ENCODE measurements around the gene RIPOR3.

The RIPOR3 gene, protein sequence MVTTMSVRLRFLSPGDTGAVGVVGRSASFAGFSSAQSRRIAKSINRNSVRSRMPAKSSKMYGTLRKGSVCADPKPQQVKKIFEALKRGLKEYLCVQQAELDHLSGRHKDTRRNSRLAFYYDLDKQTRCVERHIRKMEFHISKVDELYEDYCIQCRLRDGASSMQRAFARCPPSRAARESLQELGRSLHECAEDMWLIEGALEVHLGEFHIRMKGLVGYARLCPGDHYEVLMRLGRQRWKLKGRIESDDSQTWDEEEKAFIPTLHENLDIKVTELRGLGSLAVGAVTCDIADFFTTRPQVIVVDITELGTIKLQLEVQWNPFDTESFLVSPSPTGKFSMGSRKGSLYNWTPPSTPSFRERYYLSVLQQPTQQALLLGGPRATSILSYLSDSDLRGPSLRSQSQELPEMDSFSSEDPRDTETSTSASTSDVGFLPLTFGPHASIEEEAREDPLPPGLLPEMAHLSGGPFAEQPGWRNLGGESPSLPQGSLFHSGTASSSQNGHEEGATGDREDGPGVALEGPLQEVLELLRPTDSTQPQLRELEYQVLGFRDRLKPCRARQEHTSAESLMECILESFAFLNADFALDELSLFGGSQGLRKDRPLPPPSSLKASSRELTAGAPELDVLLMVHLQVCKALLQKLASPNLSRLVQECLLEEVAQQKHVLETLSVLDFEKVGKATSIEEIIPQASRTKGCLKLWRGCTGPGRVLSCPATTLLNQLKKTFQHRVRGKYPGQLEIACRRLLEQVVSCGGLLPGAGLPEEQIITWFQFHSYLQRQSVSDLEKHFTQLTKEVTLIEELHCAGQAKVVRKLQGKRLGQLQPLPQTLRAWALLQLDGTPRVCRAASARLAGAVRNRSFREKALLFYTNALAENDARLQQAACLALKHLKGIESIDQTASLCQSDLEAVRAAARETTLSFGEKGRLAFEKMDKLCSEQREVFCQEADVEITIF

GRCh38 chr20:50690650-50691572, at the start of gene RIPOR3:
RIPOR3 (minus strand) TSS chr20:50691542; CDS start chr20:50691128, 414 bp downstream.
- DNase-seq (ENCODE audit: low read depth in 2 of 2) = no peak

GRCh38 chr20:50737352-50737751, 46.0 kb upstream of the RIPOR3 start:
- DNase-seq (ENCODE audit: low read depth in 2 of 2) = no peak

DNA sequence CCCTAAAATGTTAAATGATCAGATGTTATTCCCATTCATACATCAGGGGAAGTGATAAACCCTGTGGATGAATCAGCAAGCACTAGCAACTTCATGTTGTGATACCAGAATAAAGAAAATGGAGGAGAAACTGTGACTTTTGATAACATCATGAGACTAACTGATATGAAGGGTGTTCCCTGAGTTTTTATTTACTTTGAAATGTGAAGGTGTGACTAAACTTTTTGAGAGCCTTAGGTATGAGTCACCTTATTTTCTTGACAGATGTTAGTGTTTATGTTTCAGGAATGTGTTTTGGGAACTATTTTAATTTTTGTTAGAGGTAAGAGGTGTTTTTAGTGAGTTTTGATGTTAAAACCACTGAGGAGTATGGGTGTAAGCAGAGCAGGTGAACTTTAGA, 44.5 kb upstream of the RIPOR3 start:
- no peak for DNase-seq (ENCODE audit: low read depth in 2 of 2)

- DNase-seq (ENCODE audit: low read depth in 2 of 2) = no peak
These were observed 43.7 kb upstream of the RIPOR3 start for GRCh38 chr20:50734730-50735679.

GRCh38 chr20:50733644-50734349, 42.5 kb upstream of the RIPOR3 start:
- no peak for DNase-seq (ENCODE audit: low read depth in 2 of 2)

DNA sequence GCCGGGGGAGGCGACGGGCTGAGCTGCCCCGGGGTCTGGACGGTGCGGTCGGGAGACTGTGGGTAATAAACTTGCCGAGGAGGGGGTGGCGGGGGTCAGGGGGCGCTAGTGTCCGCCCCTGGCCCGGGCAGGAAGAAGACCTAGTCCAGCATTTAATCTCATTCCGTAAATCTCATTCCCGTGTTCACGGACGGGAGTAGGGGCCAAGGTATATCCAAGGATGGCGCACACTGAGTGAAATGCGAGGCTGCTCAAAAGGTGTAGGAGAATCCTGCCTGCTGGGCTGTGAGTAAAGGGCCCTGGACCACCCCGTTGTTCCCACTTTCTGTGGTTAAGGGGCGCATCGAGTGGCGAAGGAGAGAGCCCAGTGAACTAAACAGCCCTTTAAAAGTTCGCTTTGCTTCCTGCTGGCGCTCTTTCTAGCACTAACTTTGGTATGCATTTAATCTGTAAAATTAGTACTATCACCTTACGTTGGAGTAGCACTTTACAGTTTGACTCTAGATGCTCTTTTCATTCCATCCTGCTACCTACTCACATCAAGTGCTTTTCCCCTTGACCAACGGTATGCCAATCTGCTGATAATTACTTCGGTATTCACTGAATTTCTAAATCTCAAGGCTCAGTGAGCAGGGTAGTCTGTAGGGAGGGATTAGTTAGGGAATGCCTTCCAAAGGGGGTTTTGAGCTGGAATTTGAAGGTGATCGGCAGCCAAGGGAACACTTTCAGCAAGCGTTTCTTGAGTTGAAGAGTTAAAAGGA, 40.8 kb upstream of the RIPOR3 start:
- DNase-seq (ENCODE audit: low read depth in 2 of 2) = no peak

GRCh38 chr20:50731055-50731929, 40.0 kb upstream of the RIPOR3 start, which contains the start of gene PARD6B:
PARD6B (plus strand) TSS chr20:50731580; CDS start chr20:50731787, 207 bp downstream.
- peak; percentile 98 for DNase-seq (ENCODE audit: low read depth in 2 of 2)

DNA sequence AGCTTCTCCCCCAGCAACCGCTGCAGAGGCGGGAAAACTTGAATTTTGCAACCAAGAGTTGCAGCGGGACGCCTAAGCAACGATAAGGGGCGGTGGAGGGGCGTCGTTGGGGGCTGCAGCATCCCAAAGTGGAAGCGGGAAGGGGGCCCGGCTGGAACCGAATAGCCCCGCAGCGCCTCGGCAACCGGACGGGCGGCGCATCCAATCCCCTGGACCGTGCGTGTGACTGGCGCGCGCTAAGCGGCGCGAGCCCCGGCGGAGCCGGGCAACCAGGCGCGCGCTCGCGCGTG, 39.4 kb upstream of the RIPOR3 start:
- DNase-seq (ENCODE audit: low read depth in 2 of 2) = no peak

DNA sequence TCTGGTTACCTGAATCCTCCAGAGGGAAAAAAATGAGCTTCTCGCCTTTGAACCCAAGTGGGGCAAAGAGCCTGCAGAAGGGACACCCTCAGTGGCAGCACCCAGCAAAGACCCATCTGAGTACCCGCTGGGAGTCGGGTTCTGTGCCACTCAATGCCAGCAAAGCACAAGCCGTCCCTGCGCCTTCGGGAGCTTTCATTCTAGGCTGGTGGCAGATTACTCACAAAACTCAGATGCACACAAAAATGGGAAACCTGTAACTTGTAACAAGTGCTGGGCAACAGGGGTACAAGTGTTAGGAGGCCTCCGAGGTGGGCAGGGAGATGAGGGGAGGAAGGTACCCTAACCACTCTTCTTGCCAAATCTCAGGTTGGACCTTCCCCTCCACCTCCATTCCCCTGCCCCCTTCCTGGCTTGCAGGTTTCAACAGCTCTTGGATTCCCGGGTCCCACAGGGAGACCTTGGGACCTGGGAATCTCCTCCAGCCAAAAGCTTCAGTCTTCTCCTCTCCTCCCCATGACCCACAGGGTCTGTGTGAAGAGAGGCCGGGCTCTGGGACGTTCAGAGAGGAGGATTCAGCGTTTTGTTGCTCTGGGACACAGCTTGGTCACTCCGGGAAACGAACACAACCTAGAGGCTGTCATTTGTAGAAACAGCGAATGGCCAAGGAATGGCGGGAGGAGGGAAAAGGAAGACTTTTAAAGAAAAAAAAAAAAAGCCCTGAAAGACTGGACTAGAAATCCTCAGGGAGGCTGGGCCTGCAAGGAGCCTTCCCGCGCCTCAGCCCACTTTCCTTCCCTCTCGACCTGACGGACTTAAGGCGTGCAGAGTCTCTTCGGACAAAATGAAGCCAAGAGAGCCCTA, 38.8 kb upstream of the RIPOR3 start:
- no peak for DNase-seq (ENCODE audit: low read depth in 2 of 2)

GRCh38 chr20:50728981-50729874, 37.9 kb upstream of the RIPOR3 start:
- no peak for DNase-seq (ENCODE audit: low read depth in 2 of 2)

DNA sequence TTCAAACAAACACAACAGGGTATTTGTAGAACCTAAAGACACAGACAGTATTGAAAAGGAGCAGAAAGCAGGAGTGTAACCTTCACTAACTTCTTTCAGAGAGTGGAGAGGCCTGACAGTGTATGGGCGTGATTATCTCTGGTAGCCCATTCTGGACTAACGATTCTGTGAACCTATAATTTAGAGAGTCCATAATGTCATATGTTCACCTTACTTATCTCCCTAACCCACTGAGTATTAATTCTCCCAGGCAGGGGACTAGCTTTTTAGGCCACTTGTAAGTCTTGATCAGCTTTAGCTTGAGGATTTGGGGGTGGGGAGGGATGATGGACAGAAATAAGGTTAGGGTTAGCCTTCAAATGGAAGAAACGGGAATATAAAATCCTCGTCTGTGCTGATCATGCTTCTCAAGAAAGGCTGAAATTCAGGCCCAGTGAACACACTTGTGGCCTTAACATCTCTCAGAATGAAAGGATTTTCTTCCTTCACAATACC, 37.2 kb upstream of the RIPOR3 start:
- DNase-seq (ENCODE audit: low read depth in 2 of 2) = no peak

- DNase-seq (ENCODE audit: low read depth in 2 of 2) = no peak
These were observed 36.6 kb upstream of the RIPOR3 start for GRCh38 chr20:50727792-50728485.

- DNase-seq (ENCODE audit: low read depth in 2 of 2) = no peak
These were observed 35.8 kb upstream of the RIPOR3 start for GRCh38 chr20:50726955-50727791.

DNA sequence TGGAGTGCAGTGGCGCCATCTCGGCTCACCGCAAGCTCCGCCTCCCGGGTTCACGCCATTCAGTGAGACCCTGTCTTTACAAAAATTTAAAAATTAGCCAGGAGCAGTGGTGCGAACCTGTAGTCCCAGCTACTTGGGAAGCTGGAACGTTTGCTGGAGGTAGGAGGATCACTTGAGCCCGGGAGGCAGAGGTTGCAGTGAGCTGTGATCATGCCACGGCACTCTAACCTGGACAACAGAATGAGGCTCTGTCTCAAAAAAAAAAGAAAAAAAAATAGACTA, 34.3 kb upstream of the RIPOR3 start:
- DNase-seq (ENCODE audit: low read depth in 2 of 2) = no peak

All from stimulated activated CD8-positive, alpha-beta memory T cell treated with anti-CD3 and anti-CD28 coated beads, Interleukin-7, amount 100 ng/mL, for 1 hour (primary cell).